K562 (cell line): ENCODE measurements around the gene NOS2. TPM values are rescaled to one million over a fixed set of nuclear protein-coding genes. Genes with fewer than 3 reads are reported as not detected.
"Not testable (repeated sequence)": the region's sequence is repeated elsewhere in the genome, so short reads cannot be mapped to it uniquely, and the experiment has no call there.

Experiments used
- ATAC-seq: fragments of 200-7000 bp; cut with Tn5 transposase; 3 replicates; pipeline ENCODE4 v1.9.1; 2020; ENCODE audit warnings: moderate library complexity
- BruUV-seq: library from RNA; stranded (reverse); fragments of 400-500 nt; replicated peaks from 2 replicates; lab custom pipeline; 2021; lab: Mats Ljungman, UMichigan
- CTCF ChIA-PET: fragments of 300-600 bp; formaldehyde crosslinking; extraction: SDS; loops from one replicate; lab custom pipeline; 2021; ENCODE audit warnings: low intra/inter-chr PET ratio; lab: Yijun Ruan, JAX
- POLR2A ChIA-PET: fragments of 300-600, 350-650 bp; sonication (Branson Sonifier 250); formaldehyde crosslinking; extraction: SDS; loops from one replicate; lab custom pipeline; 2021; ENCODE audit warnings: antibody characterized with exemption, inconsistent platforms; lab: Yijun Ruan, JAX
- DNase-seq, 4 experiments: peaks; one replicate each; pipeline versions ENCODE4 v3.0.0 to v3.0.0-alpha.2; 2011 to 2018; ENCODE audit warnings: low spot score in 3 of 4, mixed read lengths in 3 of 4; ENCODE audit errors: extremely low read depth in 1 of 4
- FAIRE-seq: peaks from 2 replicates; lab custom pipeline; 2011; peaks lifted over from hg19 to GRCh38; lab: Jason Lieb, UNC
- H2AFZ ChIP-seq: 2 replicates; pipeline ENCODE4 v1.6.0; 2011; ENCODE audit warnings: low read depth, low read length, control low read depth, inconsistent platforms
- H3K27ac ChIP-seq: fragments of 200-600 bp; 3 replicates; pipeline ENCODE4 v1.8.0; 2011; ENCODE audit warnings: low read depth, mild to moderate bottlenecking, control low read depth, inconsistent platforms, low read length, moderate library complexity, mixed read lengths; ENCODE audit errors: extremely low read depth
- H3K27me3 ChIP-seq, 2 experiments: fragments of 300-600 bp in 1 of 2; 2 replicates in 1 of 2; 3 replicates in 1 of 2; pipeline versions ENCODE4 v1.6.0 to v1.8.0; 2011; ENCODE audit warnings: inconsistent platforms in 2 of 2, low read length in 2 of 2, mild to moderate bottlenecking in 1 of 2, mixed read lengths in 1 of 2, moderate library complexity in 1 of 2; ENCODE audit not compliant: control insufficient read depth in 2 of 2, insufficient read depth in 2 of 2
- H3K36me3 ChIP-seq: fragments of 300-600 bp; 3 replicates; pipeline ENCODE4 v1.8.0; 2011; ENCODE audit warnings: mild to moderate bottlenecking, low read length, inconsistent platforms; ENCODE audit not compliant: control insufficient read depth, insufficient read depth
- H3K4me1 ChIP-seq, 2 experiments: fragments of 200-600 bp in 1 of 2; replicated peaks in 1 of 2; 2 replicates in 1 of 2; 3 replicates in 1 of 2; pipeline versions ENCODE4 v1.5.1 to v1.8.0; 2011; ENCODE audit warnings: inconsistent platforms in 2 of 2, low read length in 2 of 2, mild to moderate bottlenecking in 1 of 2, mixed read lengths in 1 of 2, moderate library complexity in 1 of 2; ENCODE audit not compliant: control insufficient read depth in 2 of 2, insufficient read depth in 2 of 2
- H3K4me2 ChIP-seq: 2 replicates; pipeline ENCODE4 v1.6.1; 2011; ENCODE audit warnings: low read length, control low read depth, inconsistent platforms, mixed read lengths; ENCODE audit not compliant: insufficient read depth
- H3K4me3 ChIP-seq: fragments of 200-600 bp; sonication (generic), shearing (Covaris generic); 2 replicates; pipeline ENCODE4 v1.5.1; 2016; ENCODE audit warnings: control low read depth, inconsistent platforms
- H3K79me2 ChIP-seq: fragments of 200-600 bp; 3 replicates; pipeline ENCODE4 v1.8.0; 2011; ENCODE audit warnings: low read length, inconsistent platforms; ENCODE audit not compliant: control insufficient read depth, insufficient read depth
- H3K9ac ChIP-seq, 2 experiments: 2 replicates each; pipeline versions ENCODE4 v1.6.0 to v1.6.1; 2011; ENCODE audit warnings: low read depth in 2 of 2, low read length in 2 of 2, control low read depth in 1 of 2, inconsistent platforms in 1 of 2, mild to moderate bottlenecking in 1 of 2, mixed read lengths in 1 of 2; ENCODE audit not compliant: insufficient read depth in 1 of 2
- H3K9me1 ChIP-seq: one replicate; pipeline ENCODE4 v1.6.0; 2011; ENCODE audit warnings: inconsistent platforms, mild to moderate bottlenecking, low read length, moderate library complexity; ENCODE audit not compliant: control insufficient read depth, insufficient read depth
- H3K9me3 ChIP-seq: replicated peaks from 2 replicates; pipeline ENCODE4 v1.5.1; 2011; ENCODE audit warnings: low read depth, low read length, inconsistent platforms; ENCODE audit not compliant: control insufficient read depth, insufficient read depth
- H4K20me1 ChIP-seq: replicated peaks from 2 replicates; pipeline ENCODE4 v1.6.1; 2011; ENCODE audit warnings: low read length, inconsistent platforms, mixed read lengths; ENCODE audit not compliant: control insufficient read depth, insufficient read depth
- CBX1 ChIP-seq: sonication (generic); IDR thresholded peaks from 2 replicates; pipeline ENCODE4 v1.6.1; 2016; ENCODE audit warnings: antibody characterized with exemption, low read depth, mild to moderate bottlenecking
- HDAC8 ChIP-seq: fragments of 450-650 bp; IDR thresholded peaks from 2 replicates; pipeline ENCODE4 v1.6.1; 2016; ENCODE audit warnings: mild to moderate bottlenecking, missing genetic modification characterization, moderate library complexity, missing compliant biosample characterization
- MBD2 ChIP-seq: sonication (generic); IDR thresholded peaks from 2 replicates; pipeline ENCODE4 v1.6.1; 2016; ENCODE audit warnings: low read depth, borderline replicate concordance
- NFYB ChIP-seq: IDR thresholded peaks from 2 replicates; pipeline ENCODE4 v1.6.1; 2011; ENCODE audit warnings: mild to moderate bottlenecking, moderate library complexity; ENCODE audit not compliant: insufficient read length; ENCODE audit errors: extremely low read depth
- SLC30A9 ChIP-seq: fragments of 250-450 bp; sonication (Bioruptor Pico); IDR thresholded peaks from 2 replicates; pipeline ENCODE4 v1.8.0; 2022; ENCODE audit warnings: mild to moderate bottlenecking, moderate library complexity
- SMAD2 ChIP-seq: fragments of 150-350 bp; IDR thresholded peaks from 2 replicates; pipeline ENCODE4 v1.6.1; 2014; ENCODE audit warnings: low read depth, mild to moderate bottlenecking, low read length
- ZBTB43 ChIP-seq: sonication (generic); formaldehyde crosslinking; IDR thresholded peaks from 2 replicates; pipeline ENCODE4 v1.8.0; 2023; ENCODE audit warnings: mild to moderate bottlenecking, missing genetic modification reagents
- ZBTB49 ChIP-seq: sonication (generic); formaldehyde crosslinking; IDR thresholded peaks from 2 replicates; pipeline ENCODE4 v1.8.0; 2022; ENCODE audit warnings: missing genetic modification reagents, mild to moderate bottlenecking, borderline replicate concordance
- ZNF24 ChIP-seq: fragments of 450-650 bp; IDR thresholded peaks from 2 replicates; pipeline ENCODE4 v1.6.1; 2016
- ZNF263 ChIP-seq: sonication (generic); formaldehyde crosslinking; IDR thresholded peaks from 2 replicates; pipeline ENCODE4 v1.8.0; 2022; ENCODE audit warnings: mild to moderate bottlenecking, missing genetic modification reagents, borderline replicate concordance
- ZNF316 ChIP-seq: fragments of 450-650 bp; IDR thresholded peaks from 2 replicates; pipeline ENCODE4 v1.6.1; 2016
- ZNF589 ChIP-seq: fragments of 200-800 bp; sonication (Bioruptor generic); IDR thresholded peaks from 2 replicates; pipeline ENCODE4 v1.6.1; 2016; ENCODE audit warnings: low read depth, missing genetic modification characterization, missing compliant biosample characterization
- ZNF717 ChIP-seq: fragments of 250-450 bp; sonication (Bioruptor Pico); IDR thresholded peaks from 2 replicates; pipeline ENCODE4 v1.5.0; 2021
- WGBS: fragments of 100-300 bp; shearing (Covaris generic); methylation state at CpG from one replicate; pipeline ENCODE4 v1.1.6; 2016; ENCODE audit warnings: low coverage, mixed read lengths; ENCODE audit not compliant: insufficient coverage; ENCODE audit errors: missing lambda C conversion rate; 5-methylcytosine and 5-hydroxymethylcytosine counted together
- in situ Hi-C: fragments of 300-500 bp; cut with MboI; formaldehyde crosslinking; loops from 4 replicates; pipeline ENCODE4 v1.15.0; 2018; ENCODE audit warnings: inconsistent platforms, mixed read lengths
- intact Hi-C: fragments of 100-400 bp; cut with micrococcal nuclease; formaldehyde crosslinking; loops from 2 replicates; pipeline ENCODE4 v1.14.2; 2022
- polyA plus RNA-seq, 8 experiments: library from polyadenylated mRNA; depleted of rRNA in 4 of 8; stranded (reverse) in 5 of 8; unstranded in 3 of 8; fragments of >200 nt; fragmentation: Nextera tagmentation in 2 of 8; fragmentation: Illumina TruSeq in 1 of 8; extraction: Ambion mirVana in 2 of 8; extraction: Trizol in 1 of 8; gene quantifications; 2 replicates each; pipeline versions ENCODE4 v1.2.1 to v1.2.3, GENCODE V29; 2011 to 2014; ENCODE audit warnings: inconsistent platforms in 1 of 8, missing spikeins in 1 of 8
- total RNA-seq, 7 experiments: library from RNA; depleted of rRNA in 6 of 7; stranded (reverse); fragments of >200 nt in 6 of 7; fragmentation: Illumina TruSeq in 2 of 7; extraction: Trizol in 2 of 7; gene quantifications; 2 replicates each; pipeline versions ENCODE4 v1.2.1 to v1.2.3, GENCODE V29; 2011 to 2021; ENCODE audit warnings: low replicate concordance in 1 of 7

The NOS2 gene
- total and polyA plus RNA-seq, 9 of the 15 experiments (the other 6 are each of a cell fraction or from before 2014, with no cell fraction given): not detected

GRCh38 chr17:27846808-27847307, 46.5 kb upstream of the NOS2 start:
- intact Hi-C loops, H3K4me3 ChIP-seq, H3K9ac ChIP-seq, H3K79me2 ChIP-seq, FAIRE-seq, in situ Hi-C loops, H3K9me3 ChIP-seq, BruUV-seq, H3K36me3 ChIP-seq, H3K4me2 ChIP-seq, H3K27ac ChIP-seq, DNase-seq, H2AFZ ChIP-seq, CTCF ChIA-PET, H3K4me1 ChIP-seq, ATAC-seq, H3K27me3 ChIP-seq, H4K20me1 ChIP-seq, H3K9me1 ChIP-seq: not testable (repeated sequence)
- WGBS: 25% methylated on average over 11 of the region's 11 CpGs
- TF ChIP-seq NFYB: peak; percentile 63
- peak; percentile 37 for TF ChIP-seq ZNF316
- POLR2A ChIA-PET: interaction anchor here (1.1 kb wide), 1 partner anchor 12 kb away, joined by 3 read pairs; no protein-coding TSS in a partner anchor

GRCh38 chr17:27846042-27846655, 45.8 kb upstream of the NOS2 start:
- BruUV-seq: no TSS peak
- TF ChIP-seq ZNF717 (CRISPR knock-in tag) (no peak), SLC30A9 (CRISPR knock-in tag) (no peak), CBX1 (no peak), ZNF24 (no peak), ZNF589 (CRISPR knock-in tag) (no peak), SMAD2 (no peak), ZBTB43 (no peak), ZBTB49 (CRISPR knock-in tag) (no peak), MBD2 (no peak), HDAC8 (no peak), ZNF263 (CRISPR knock-in tag) (no peak)

More at GRCh38 chr17:27846042-27846655, 45.8 kb upstream of the NOS2 start:
- Histone ChIP-seq H3K4me3 (no peak overlapping the region), H4K20me1 (no peaks in the 10 kb centered on the region), H3K9ac (no peak overlapping the region), H2AFZ (no peak overlapping the region), H3K27ac (no peak overlapping the region), H3K4me1 (no peaks in the 10 kb centered on the region; a peak in 1 of 5 replicates), H3K9me1 (no peaks in the 10 kb centered on the region), H3K4me2 (no peak overlapping the region), H3K36me3 (no peaks in the 10 kb centered on the region), H3K27me3 (peaks cover under 1 to 5% of the 10 kb centered on the region in 2 experiments; a peak in 1 of 5 replicates), H3K79me2 (no peaks in the 10 kb centered on the region), H3K9me3 (no peaks in the 10 kb centered on the region)
- FAIRE-seq (no peak), DNase-seq (no peak), ATAC-seq (no peak)
- WGBS: 39% methylated on average over 23 of the region's 23 CpGs
- POLR2A ChIA-PET: interaction anchor here (1.1 kb wide), 1 partner anchor 13 kb away, joined by 3 read pairs; no protein-coding TSS in a partner anchor
- intact Hi-C loops: no loop called here
- in situ Hi-C loops: no loop called here
- CTCF ChIA-PET: no interaction called here
